DOHH2 (cell line): ENCODE measurements around the gene SPDYE2B.
"Not testable (repeated sequence)": the region's sequence is repeated elsewhere in the genome, so short reads cannot be mapped to it uniquely, and the experiment has no call there.

Source experiments
- CTCF ChIP-seq: fragments of 200-600 bp; sonication (generic); IDR thresholded peaks from one replicate; pipeline ENCODE4 v1.5.1; 2014; ENCODE audit warnings: antibody characterized with exemption, mild to moderate bottlenecking, low read depth, low read length; ENCODE audit not compliant: poor library complexity, severe bottlenecking
- EZH2phosphoT487 ChIP-seq: fragments of 200-600 bp; sonication (generic); IDR thresholded peaks from 2 replicates; pipeline ENCODE4 v1.6.1; 2017; ENCODE audit warnings: borderline replicate concordance, mild to moderate bottlenecking, antibody characterized with exemption, low read length, moderate library complexity, mixed read lengths

- TF ChIP-seq EZH2phosphoT487, CTCF: not testable (repeated sequence)
These were observed 40.5 kb downstream of the SPDYE2B start for GRCh38 chr7:102690602-102691001.
